GM21367 (cell line): ENCODE measurements around the gene MYO18A.

ENCODE experiments used
- ATAC-seq: cut with Tn5 transposase; IDR thresholded peaks from one replicate; pipeline ENCODE4 v1.9.1; 2021; ENCODE audit not compliant: unreplicated experiment

Gene MYO18A

GRCh38 chr17:29038085-29038795 is 142.0 kb downstream of the MYO18A start:
- ATAC-seq, result no peak

GRCh38 chr17:29037739-29038084 is 142.5 kb downstream of the MYO18A start:
- ATAC-seq, result no peak

GRCh38 chr17:29036584-29036983 is 143.6 kb downstream of the MYO18A start:
- no peak for ATAC-seq

GRCh38 chr17:29034510-29034909 is 145.7 kb downstream of the MYO18A start:
- ATAC-seq, result no peak

- ATAC-seq, result no peak
Observed at GRCh38 chr17:29032857-29033197, 147.4 kb downstream of the MYO18A start.

- no peak for ATAC-seq
Observed at GRCh38 chr17:29032013-29032856, 148.0 kb downstream of the MYO18A start.

- no peak for ATAC-seq
Observed at GRCh38 chr17:29031488-29031887, 148.7 kb downstream of the MYO18A start.

- no peak for ATAC-seq
Observed at GRCh38 chr17:29024316-29024952, 155.8 kb downstream of the MYO18A start.

- no peak for ATAC-seq
Observed at GRCh38 chr17:29022074-29022473, 158.1 kb downstream of the MYO18A start.

GRCh38 chr17:29021226-29021625 is 159.0 kb downstream of the MYO18A start:
- ATAC-seq, result no peak
